ENCODE data around the gene ADAM12. TPM values are rescaled to one million over a fixed set of nuclear protein-coding genes. Genes with fewer than 3 reads are reported as not detected.

Gene ADAM12
- total RNA-seq, 2 experiments from 2014 or later: 0.60 to 1.6 TPM

DNA sequence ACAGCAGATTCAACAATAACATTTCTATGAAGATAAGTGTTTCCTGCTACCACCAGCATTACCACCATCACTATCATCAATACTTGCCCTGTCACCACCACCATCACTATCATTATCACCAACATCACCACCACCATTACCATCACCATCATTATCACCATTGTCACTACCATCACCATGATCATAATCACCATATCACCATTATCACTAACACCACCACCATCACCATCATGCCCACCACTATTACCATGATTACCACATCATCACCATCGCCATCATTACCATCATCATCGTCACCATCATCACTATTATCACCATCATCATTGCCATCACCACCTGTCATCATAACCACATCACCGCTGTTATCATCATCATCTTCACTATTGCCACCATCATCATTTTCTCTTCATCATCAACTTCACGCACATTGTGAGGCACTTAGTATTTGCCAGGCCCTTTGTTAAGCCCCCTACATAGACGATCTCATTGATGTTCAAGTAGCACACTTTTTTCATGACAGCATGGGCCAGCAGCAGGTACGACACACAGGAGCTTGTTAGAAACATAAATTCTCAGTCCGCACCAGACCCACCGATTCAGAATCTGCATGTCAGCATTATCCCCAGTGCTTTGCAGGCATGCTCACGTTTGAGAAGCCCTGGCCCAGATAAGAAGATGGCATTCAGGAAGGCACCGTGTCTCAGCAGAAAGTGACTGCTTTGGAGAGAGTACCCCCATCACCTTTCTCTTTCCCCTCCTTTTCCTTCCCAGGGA lies 161.1 kb downstream of the ADAM12 start:
- CTCF ChIA-PET: interaction anchor here (1.4 kb wide), 1 partner anchor 14 kb away, joined by 3 read pairs; no protein-coding TSS in a partner anchor
- Mint-ChIP-seq H3K4me1 (ENCODE audit: low read depth) (no peaks in the 10 kb centered on the region), H3K4me3 (no peak overlapping the region), H3K27me3 (ENCODE audit: low read depth) (no peaks in the 10 kb centered on the region), H3K27ac (no peak overlapping the region), H3K36me3 (ENCODE audit: low read depth) (no peaks in the 10 kb centered on the region), H3K9me3 (ENCODE audit: insufficient read depth) (no peaks in the 10 kb centered on the region)
- no peak for DNase-seq
- POLR2A ChIA-PET: no interaction called here
- ATAC-seq: no peak

DNA sequence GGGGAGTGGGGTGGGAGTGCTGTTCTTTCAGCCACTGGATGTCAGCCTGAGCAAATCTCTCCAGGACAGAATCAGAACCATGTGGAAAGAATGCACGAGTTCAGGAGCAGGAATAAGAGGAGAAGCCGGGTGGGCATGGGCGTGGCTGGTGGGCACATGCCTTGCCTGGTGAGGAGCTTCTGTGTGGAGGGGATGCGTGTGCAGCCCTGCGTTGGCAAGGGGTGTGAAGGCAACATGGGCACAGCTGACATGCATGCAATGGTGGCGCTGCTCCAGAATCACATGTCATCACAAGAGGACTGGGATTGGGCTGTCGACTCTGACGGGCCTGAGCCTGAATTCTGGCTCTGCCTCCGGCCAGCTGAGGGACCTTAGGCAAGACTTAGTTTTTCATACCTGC lies 162.1 kb downstream of the ADAM12 start:
- ChIA-PET POLR2A (no interaction called here), CTCF (no interaction called here)
- Mint-ChIP-seq H3K36me3 (ENCODE audit: low read depth) (no peaks in the 10 kb centered on the region), H3K27me3 (ENCODE audit: low read depth) (no peaks in the 10 kb centered on the region), H3K9me3 (ENCODE audit: insufficient read depth) (no peaks in the 10 kb centered on the region), H3K4me1 (ENCODE audit: low read depth) (no peaks in the 10 kb centered on the region), H3K27ac (no peak overlapping the region), H3K4me3 (no peak overlapping the region)
- ATAC-seq (no peak), DNase-seq (no peak)

- Mint-ChIP-seq H3K4me3 (no peak overlapping the region), H3K27ac (no peak overlapping the region), H3K4me1 (ENCODE audit: low read depth) (no peaks in the 10 kb centered on the region), H3K27me3 (ENCODE audit: low read depth) (no peaks in the 10 kb centered on the region), H3K9me3 (ENCODE audit: insufficient read depth) (no peaks in the 10 kb centered on the region), H3K36me3 (ENCODE audit: low read depth) (no peaks in the 10 kb centered on the region)
- ATAC-seq: no peak
- ChIA-PET POLR2A (no interaction called here), CTCF (no interaction called here)
- no peak for DNase-seq
Measured at GRCh38 chr10:126225672-126226008, 162.6 kb downstream of the ADAM12 start.

GRCh38 chr10:126224967-126225671 lies 163.2 kb downstream of the ADAM12 start:
- Mint-ChIP-seq H3K27me3 (ENCODE audit: low read depth) (no peaks in the 10 kb centered on the region), H3K36me3 (ENCODE audit: low read depth) (no peaks in the 10 kb centered on the region), H3K4me1 (ENCODE audit: low read depth) (no peaks in the 10 kb centered on the region), H3K4me3 (no peak overlapping the region), H3K9me3 (ENCODE audit: insufficient read depth) (no peaks in the 10 kb centered on the region), H3K27ac (no peak overlapping the region)
- no peak for ATAC-seq
- DNase-seq: no peak
- ChIA-PET CTCF (no interaction called here), POLR2A (no interaction called here)

DNA sequence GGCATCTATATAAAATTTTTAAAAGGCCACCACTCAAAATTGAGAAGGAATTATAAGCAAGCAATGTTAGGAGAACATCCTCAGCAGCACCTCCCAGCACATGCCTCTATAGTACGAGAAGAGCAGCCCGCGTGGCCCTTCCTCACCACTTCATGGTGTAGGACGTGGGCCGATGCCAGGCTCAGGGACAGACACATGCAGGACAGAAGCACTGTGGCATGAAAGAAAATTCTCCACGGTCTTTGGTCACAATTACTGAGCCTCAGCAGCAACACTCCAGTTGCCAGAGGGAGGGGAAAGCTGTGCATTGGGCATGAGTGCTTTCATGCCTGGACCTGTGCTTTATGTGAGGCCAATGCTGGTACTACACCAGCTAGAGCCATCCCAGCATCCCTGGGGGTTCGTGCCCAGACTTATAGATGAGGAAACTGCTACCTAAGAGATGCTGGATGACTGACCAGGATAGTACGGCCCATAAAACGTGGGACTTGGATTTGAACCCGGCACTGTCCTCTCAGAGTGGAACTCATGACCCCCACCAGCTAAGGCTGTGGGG lies 164.7 kb downstream of the ADAM12 start:
- CTCF ChIA-PET: no interaction called here
- Mint-ChIP-seq H3K27ac (no peak overlapping the region), H3K4me1 (ENCODE audit: low read depth) (no peaks in the 10 kb centered on the region), H3K9me3 (ENCODE audit: insufficient read depth) (no peaks in the 10 kb centered on the region), H3K4me3 (no peak overlapping the region), H3K36me3 (ENCODE audit: low read depth) (no peaks in the 10 kb centered on the region), H3K27me3 (ENCODE audit: low read depth) (no peaks in the 10 kb centered on the region)
- DNase-seq (no peak), ATAC-seq (no peak)
- POLR2A ChIA-PET: no interaction called here

GRCh38 chr10:126222736-126223511 lies 165.4 kb downstream of the ADAM12 start:
- no peaks in the 10 kb centered on the region for H3K4me1 Mint-ChIP-seq (ENCODE audit: low read depth)
- no peak overlapping the region for H3K27ac Mint-ChIP-seq
- H3K36me3 Mint-ChIP-seq (ENCODE audit: low read depth): no peaks in the 10 kb centered on the region
- no peaks in the 10 kb centered on the region for H3K27me3 Mint-ChIP-seq (ENCODE audit: low read depth)
- no peak for DNase-seq
- no peak for ATAC-seq
- POLR2A ChIA-PET: no interaction called here
- no peak overlapping the region for H3K4me3 Mint-ChIP-seq
- CTCF ChIA-PET: no interaction called here
- H3K9me3 Mint-ChIP-seq (ENCODE audit: insufficient read depth): no peaks in the 10 kb centered on the region

- no peak for ATAC-seq
- Mint-ChIP-seq H3K9me3 (ENCODE audit: insufficient read depth) (no peaks in the 10 kb centered on the region), H3K27me3 (ENCODE audit: low read depth) (no peaks in the 10 kb centered on the region), H3K27ac (no peak overlapping the region), H3K4me1 (ENCODE audit: low read depth) (no peaks in the 10 kb centered on the region), H3K36me3 (ENCODE audit: low read depth) (no peaks in the 10 kb centered on the region), H3K4me3 (no peak overlapping the region)
- DNase-seq: no peak
- POLR2A ChIA-PET: no interaction called here
- CTCF ChIA-PET: no interaction called here
Measured at GRCh38 chr10:126221874-126222273, 166.4 kb downstream of the ADAM12 start.

DNA sequence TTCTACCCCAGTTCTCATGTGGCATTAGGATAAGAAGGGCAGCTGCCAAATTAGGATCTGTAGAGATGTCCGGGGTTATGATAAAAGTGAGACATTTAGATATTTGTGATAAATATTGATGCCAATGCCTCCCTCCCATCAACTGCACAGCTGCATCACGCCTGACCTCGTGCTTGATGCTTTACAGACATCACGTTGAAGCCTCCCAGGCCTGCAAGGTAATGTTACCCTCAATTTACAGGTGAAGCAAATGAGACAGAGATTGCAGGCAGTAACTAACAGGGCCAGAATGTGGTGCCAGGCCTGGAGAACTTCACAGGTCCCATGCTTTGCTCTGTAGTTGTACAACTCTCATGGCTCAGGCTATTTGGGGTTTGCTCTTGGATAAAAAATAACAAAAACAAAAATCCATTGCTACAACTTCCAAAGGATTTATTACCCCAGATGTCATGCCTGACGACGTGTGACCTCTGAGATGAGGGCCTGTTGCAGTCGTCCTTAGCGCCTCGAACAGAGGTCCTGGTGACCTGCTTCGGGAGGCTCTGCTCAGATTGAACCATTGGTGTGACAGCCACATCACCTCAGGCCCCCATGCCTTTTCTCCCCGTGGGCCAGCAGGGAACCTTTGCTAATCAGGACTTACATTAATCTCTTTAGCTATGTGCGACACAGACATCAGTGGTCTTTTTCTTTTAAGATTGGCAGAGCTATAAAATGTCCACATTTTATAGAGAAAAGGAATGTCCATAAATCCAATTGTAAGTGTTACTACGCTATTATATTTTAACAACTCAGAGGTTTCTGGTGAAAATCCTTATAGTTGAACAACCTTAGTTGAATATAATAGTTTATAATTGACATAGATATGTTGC lies 169.3 kb downstream of the ADAM12 start:
- ATAC-seq: no peak
- Mint-ChIP-seq H3K9me3 (ENCODE audit: insufficient read depth) (no peaks in the 10 kb centered on the region), H3K27me3 (ENCODE audit: low read depth) (no peaks in the 10 kb centered on the region), H3K4me1 (ENCODE audit: low read depth) (no peaks in the 10 kb centered on the region), H3K4me3 (no peak overlapping the region), H3K27ac (no peak overlapping the region), H3K36me3 (ENCODE audit: low read depth) (no peaks in the 10 kb centered on the region)
- ChIA-PET POLR2A (no interaction called here), CTCF (no interaction called here)
- no peak for DNase-seq

- no peak for DNase-seq
- ChIA-PET CTCF (no interaction called here), POLR2A (no interaction called here)
- no peaks in the 10 kb centered on the region for H3K9me3 Mint-ChIP-seq (ENCODE audit: insufficient read depth)
- no peaks in the 10 kb centered on the region for H3K36me3 Mint-ChIP-seq (ENCODE audit: low read depth)
- no peaks in the 10 kb centered on the region for H3K27me3 Mint-ChIP-seq (ENCODE audit: low read depth)
- no peak overlapping the region for H3K27ac Mint-ChIP-seq
- H3K4me1 Mint-ChIP-seq (ENCODE audit: low read depth): no peaks in the 10 kb centered on the region
- H3K4me3 Mint-ChIP-seq: no peak overlapping the region
- no peak for ATAC-seq
Measured at GRCh38 chr10:126218174-126218573, 170.1 kb downstream of the ADAM12 start.

DNA sequence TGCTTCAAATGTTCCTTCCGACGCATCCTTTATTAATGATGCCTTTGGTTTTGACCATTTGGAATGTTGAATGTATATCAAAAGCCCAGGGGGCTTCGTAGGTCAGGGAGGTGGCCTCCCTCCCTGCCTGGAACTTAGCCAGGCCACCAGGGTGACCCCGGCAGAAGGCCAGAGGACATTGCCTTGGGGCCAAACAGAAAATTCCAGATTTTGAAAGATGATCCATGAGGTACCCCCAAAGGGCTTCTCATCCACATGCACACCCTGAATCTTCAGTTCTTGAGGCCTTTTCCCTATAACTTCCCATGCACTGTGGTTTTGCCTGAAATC lies 171.7 kb downstream of the ADAM12 start:
- DNase-seq (no peak), ATAC-seq (no peak)
- H3K9me3 Mint-ChIP-seq (ENCODE audit: insufficient read depth): no peaks in the 10 kb centered on the region
- H3K4me3 Mint-ChIP-seq: no peak overlapping the region
- CTCF ChIA-PET: no interaction called here
- H3K36me3 Mint-ChIP-seq (ENCODE audit: low read depth): no peaks in the 10 kb centered on the region
- H3K27ac Mint-ChIP-seq: no peak overlapping the region
- POLR2A ChIA-PET: no interaction called here
- H3K4me1 Mint-ChIP-seq (ENCODE audit: low read depth): no peaks in the 10 kb centered on the region
- no peaks in the 10 kb centered on the region for H3K27me3 Mint-ChIP-seq (ENCODE audit: low read depth)

- no peak for ATAC-seq
- no peaks in the 10 kb centered on the region for H3K4me1 Mint-ChIP-seq (ENCODE audit: low read depth)
- H3K27ac Mint-ChIP-seq: no peak overlapping the region
- DNase-seq: no peak
- ChIA-PET CTCF (no interaction called here), POLR2A (no interaction called here)
- no peaks in the 10 kb centered on the region for H3K9me3 Mint-ChIP-seq (ENCODE audit: insufficient read depth)
- no peak overlapping the region for H3K4me3 Mint-ChIP-seq
- no peaks in the 10 kb centered on the region for H3K27me3 Mint-ChIP-seq (ENCODE audit: low read depth)
- H3K36me3 Mint-ChIP-seq (ENCODE audit: low read depth): no peaks in the 10 kb centered on the region
Measured at GRCh38 chr10:126215746-126216631, 172.3 kb downstream of the ADAM12 start.

Data from activated CD8-positive, alpha-beta T cell treated with anti-CD3 and anti-CD28 coated beads, Interleukin-2, amount 10 ng/mL, durations not matched to agents 7 days and 5 days (primary cell).